Measurements from ENCODE around the gene MT1H.
"Not testable (repeated sequence)": the region's sequence is repeated elsewhere in the genome, so short reads cannot be mapped to it uniquely, and the experiment has no call there.

The MT1H gene

GRCh38 chr16:56684926-56685590 lies 15.4 kb downstream of the MT1H start:
- DNase-seq, result no peak

GRCh38 chr16:56686758-56687157 lies 17.1 kb downstream of the MT1H start:
- DNase-seq, result no peak

- DNase-seq, result no peak
Observed at GRCh38 chr16:56688762-56689161, 19.1 kb downstream of the MT1H start.

GRCh38 chr16:56689171-56689570 lies 19.6 kb downstream of the MT1H start:
- DNase-seq, result no peak

- DNase-seq, result no peak
Observed at GRCh38 chr16:56690420-56691122, 21.0 kb downstream of the MT1H start.

GRCh38 chr16:56691885-56692284 lies 22.3 kb downstream of the MT1H start:
- DNase-seq, result no peak

- DNase-seq, result no peak
Observed at GRCh38 chr16:56695246-56695645, 25.6 kb downstream of the MT1H start.

- no peak for DNase-seq
Observed at GRCh38 chr16:56697456-56698155, 28.0 kb downstream of the MT1H start.

GRCh38 chr16:56700195-56700594 lies 30.6 kb downstream of the MT1H start:
- no peak for DNase-seq

GRCh38 chr16:56700631-56701030 lies 31.0 kb downstream of the MT1H start:
- DNase-seq, result no peak

- no peak for DNase-seq
Observed at GRCh38 chr16:56701534-56701933, 31.9 kb downstream of the MT1H start.

- no peak for DNase-seq
Observed at GRCh38 chr16:56702836-56703235, 33.2 kb downstream of the MT1H start.

- no peak for DNase-seq
Observed at GRCh38 chr16:56708525-56709442, 39.2 kb downstream of the MT1H start.

- DNase-seq, result no peak
Observed at GRCh38 chr16:56709443-56710040, 39.9 kb downstream of the MT1H start.

- DNase-seq, result no peak
Observed at GRCh38 chr16:56710181-56710737, 40.6 kb downstream of the MT1H start.

GRCh38 chr16:56711862-56712261 lies 42.2 kb downstream of the MT1H start:
- DNase-seq, result no peak

GRCh38 chr16:56713794-56714193 lies 44.2 kb downstream of the MT1H start:
- no peak for DNase-seq

- no peak for DNase-seq
Observed at GRCh38 chr16:56715126-56715525, 45.5 kb downstream of the MT1H start.

GRCh38 chr16:56716761-56717160 lies 47.1 kb downstream of the MT1H start:
- DNase-seq, result no peak

- not testable (repeated sequence) for DNase-seq
Observed at GRCh38 chr16:56717532-56717931, 47.9 kb downstream of the MT1H start.
